Fibroblast of the aortic adventitia (primary cell): Measurements from ENCODE around the gene SKIDA1. TPM values are rescaled to one million over a fixed set of nuclear protein-coding genes. Genes with fewer than 3 reads are reported as not detected.

Source experiments
- DNase-seq: peaks from one replicate; pipeline ENCODE4 v3.0.0-alpha.2; 2010; ENCODE audit warnings: low read depth
- H3K4me3 ChIP-seq: 2 replicates; pipeline ENCODE4 v1.5.1; 2011; ENCODE audit warnings: low read depth, mild to moderate bottlenecking, control low read depth, low read length, moderate library complexity
- CTCF ChIP-seq: IDR thresholded peaks from 2 replicates; pipeline ENCODE4 v1.5.1; 2011; ENCODE audit warnings: mild to moderate bottlenecking, low read length, control low read depth, inconsistent platforms; ENCODE audit not compliant: insufficient read depth
- small RNA-seq: library from RNA; depleted of rRNA; stranded (forward); fragments of <200 nt; gene quantifications from one replicate; pipeline ENCODE3, GENCODE V24; 2012
- total RNA-seq: library from RNA; depleted of rRNA; stranded (reverse); fragments of >200 nt; gene quantifications from 2 replicates; pipeline ENCODE4 v1.2.3, GENCODE V29; 2012; ENCODE audit warnings: low replicate concordance

Gene SKIDA1
- total RNA-seq, 1 donor: 0.90 TPM

GRCh38 chr10:21475393-21475792, 50.1 kb downstream of the SKIDA1 start:
- H3K4me3 ChIP-seq: no peak overlapping the region
- DNase-seq: no peak
- no peak for TF ChIP-seq CTCF

- TF ChIP-seq CTCF: no peak
- no peak overlapping the region for H3K4me3 ChIP-seq
- no peak for DNase-seq
Observed at GRCh38 chr10:21473541-21473940, 51.9 kb downstream of the SKIDA1 start.

- no peak for DNase-seq
- TF ChIP-seq CTCF: no peak
Observed at GRCh38 chr10:21473135-21473534, 52.3 kb downstream of the SKIDA1 start.

GRCh38 chr10:21468086-21468485, 57.4 kb downstream of the SKIDA1 start:
- DNase-seq: no peak
- TF ChIP-seq CTCF: no peak
- no peak overlapping the region for H3K4me3 ChIP-seq

More at GRCh38 chr10:21473135-21473534, 52.3 kb downstream of the SKIDA1 start:
- H3K4me3 ChIP-seq: no peak overlapping the region

- H3K4me3 ChIP-seq: no peak overlapping the region
- TF ChIP-seq CTCF: no peak
- no peak for DNase-seq
Observed at GRCh38 chr10:21467633-21468032, 57.8 kb downstream of the SKIDA1 start.

- DNase-seq: no peak
- no peak for TF ChIP-seq CTCF
- no peak overlapping the region for H3K4me3 ChIP-seq
Observed at GRCh38 chr10:21464134-21464533, 61.3 kb downstream of the SKIDA1 start.

Small RNA genes within 50 kb of the gene (small RNA-seq; reads per million reads assigned to genes)
- gene MIR1915 (not detected), gene RF00019 (not detected), gene RNU6-306P (not detected)

Other genes starting within 250 kb of the SKIDA1 start
- 36.1 and 47.6 TPM in 2 replicates for gene MLLT10, start 8.6 kb upstream of the SKIDA1 start, total RNA-seq